GM18867 (cell line): ENCODE results near the gene PFKP.

Experiments
- ATAC-seq: cut with Tn5 transposase; IDR thresholded peaks from one replicate; pipeline ENCODE4 v1.9.1; 2021; ENCODE audit warnings: mild to moderate bottlenecking, moderate library complexity; ENCODE audit not compliant: unreplicated experiment

The PFKP gene

GRCh38 chr10:3129581-3130340 is 62.4 kb downstream of the PFKP start:
- no peak for ATAC-seq

- no peak for ATAC-seq
These were observed 63.8 kb downstream of the PFKP start for GRCh38 chr10:3131098-3131497.

- ATAC-seq = no peak
These were observed 65.0 kb downstream of the PFKP start for GRCh38 chr10:3132036-3133025.

GRCh38 chr10:3133948-3134347 is 66.6 kb downstream of the PFKP start:
- no peak for ATAC-seq

- ATAC-seq = no peak
These were observed 67.7 kb downstream of the PFKP start for GRCh38 chr10:3135006-3135405.

- ATAC-seq = no peak
These were observed 69.0 kb downstream of the PFKP start for GRCh38 chr10:3136336-3136735.

GRCh38 chr10:3136763-3137611 is 69.6 kb downstream of the PFKP start:
- no peak for ATAC-seq

GRCh38 chr10:3137958-3138726 is 70.8 kb downstream of the PFKP start:
- ATAC-seq = no peak

GRCh38 chr10:3139216-3139910 is 72.0 kb downstream of the PFKP start:
- ATAC-seq = no peak

- no peak for ATAC-seq
These were observed 72.9 kb downstream of the PFKP start for GRCh38 chr10:3140280-3140679.

GRCh38 chr10:3141351-3142005 is 74.1 kb downstream of the PFKP start:
- ATAC-seq = no peak

GRCh38 chr10:3142146-3142875 is 75.0 kb downstream of the PFKP start:
- ATAC-seq = no peak

GRCh38 chr10:3143366-3143765 is 76.0 kb downstream of the PFKP start:
- ATAC-seq = no peak

GRCh38 chr10:3143791-3144434 is 76.6 kb downstream of the PFKP start:
- no peak for ATAC-seq

GRCh38 chr10:3145366-3145765 is 78.0 kb downstream of the PFKP start:
- no peak for ATAC-seq

- no peak for ATAC-seq
These were observed 78.9 kb downstream of the PFKP start for GRCh38 chr10:3146289-3146688.

- no peak for ATAC-seq
These were observed 79.9 kb downstream of the PFKP start for GRCh38 chr10:3147117-3147820.
